ENCODE measurements around the gene TGFB2.

The TGFB2 gene

GRCh38 chr1:218488986-218489385 is 143.8 kb downstream of the TGFB2 start:
- DNase-seq (ENCODE audit: low read depth) = no peak

- DNase-seq (ENCODE audit: low read depth) = no peak
These were observed 145.3 kb downstream of the TGFB2 start for GRCh38 chr1:218490406-218490922.

GRCh38 chr1:218492874-218493273 is 147.7 kb downstream of the TGFB2 start:
- DNase-seq (ENCODE audit: low read depth) = no peak

GRCh38 chr1:218493986-218494385 is 148.8 kb downstream of the TGFB2 start:
- DNase-seq (ENCODE audit: low read depth) = no peak
